Measurements from ENCODE around the gene NCAPD3. TPM values are rescaled to one million over a fixed set of nuclear protein-coding genes. Genes with fewer than 3 reads are reported as not detected.
"Not testable (repeated sequence)": the region's sequence is repeated elsewhere in the genome, so short reads cannot be mapped to it uniquely, and the experiment has no call there.

The NCAPD3 gene
- total RNA-seq, 1 experiment from 2014 or later, result 52.2 TPM

DNA sequence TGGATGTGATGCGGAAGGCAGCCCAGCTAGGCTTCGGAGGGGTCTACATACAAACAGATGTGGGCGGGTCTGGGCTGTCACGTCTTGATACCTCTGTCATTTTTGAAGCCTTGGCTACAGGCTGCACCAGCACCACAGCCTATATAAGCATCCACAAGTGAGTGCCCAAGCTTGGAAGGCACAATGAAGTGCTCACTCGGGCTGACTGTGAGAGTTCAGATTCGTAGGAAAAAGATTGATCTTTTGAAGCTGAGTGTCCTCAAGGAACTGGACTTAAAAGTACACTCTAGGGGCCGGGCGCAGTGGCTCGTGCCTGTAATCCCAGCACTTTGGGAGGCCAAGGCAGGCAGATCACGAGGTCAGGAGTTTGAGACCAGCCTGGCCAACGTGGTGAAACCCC lies 33.3 kb upstream of the NCAPD3 start:
- no peak overlapping the region for H3T11ph ChIP-seq (ENCODE audit: low read length)

DNA sequence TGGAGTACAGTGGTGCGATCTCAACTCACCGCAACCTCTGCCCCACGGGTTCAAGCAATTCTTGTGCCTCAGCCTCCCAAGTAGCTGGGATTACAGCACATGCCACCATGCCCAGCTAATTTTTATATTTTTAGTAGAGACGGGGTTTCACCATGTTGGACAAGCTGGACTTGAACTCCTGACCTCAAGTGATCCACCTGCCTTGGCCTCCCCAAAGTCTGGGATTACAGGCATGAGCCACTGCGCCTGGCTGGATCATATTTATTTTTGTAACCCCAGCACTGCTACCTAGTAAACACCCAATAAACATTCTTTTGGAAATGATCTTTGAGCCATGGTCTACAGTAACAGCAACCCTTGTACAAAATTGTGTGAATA lies 31.4 kb upstream of the NCAPD3 start:
- H3K27me3 ChIP-seq (ENCODE audit: insufficient read depth, low read length); H2BK5ac ChIP-seq (ENCODE audit: insufficient read length, low read length); H2BK120ac ChIP-seq (ENCODE audit: low read depth, low read length, poor library complexity, severe bottlenecking); H3K4me1 ChIP-seq (ENCODE audit: insufficient read depth, low read length); H4K8ac ChIP-seq (replicated peaks; ENCODE audit: insufficient read length, low read depth, low read length); H4K91ac ChIP-seq (ENCODE audit: insufficient read length, low read depth, low read length); H2BK12ac ChIP-seq (ENCODE audit: insufficient read length, low read depth, low read length); H3K79me1 ChIP-seq (ENCODE audit: insufficient read depth, low read depth, low read length, poor library complexity, severe bottlenecking); H2AK5ac ChIP-seq (ENCODE audit: insufficient read length, low read length); H3K9ac ChIP-seq (ENCODE audit: extremely low read depth, insufficient read length, low read length); H3K14ac ChIP-seq (ENCODE audit: insufficient read depth, low read length); H3K27ac Mint-ChIP-seq; H3K27ac ChIP-seq (ENCODE audit: insufficient read length, low read depth, low read length); H4K5ac ChIP-seq (ENCODE audit: insufficient read length, low read depth, low read length); H3K23me2 ChIP-seq (ENCODE audit: insufficient read length, low read depth, low read length, poor library complexity, severe bottlenecking); H3K27me3 Mint-ChIP-seq (ENCODE audit: low read depth); H3K9me3 Mint-ChIP-seq; DNase-seq; H3T11ph ChIP-seq (ENCODE audit: low read length); H2AFZ ChIP-seq (ENCODE audit: low read length); H4K20me1 ChIP-seq (ENCODE audit: control insufficient read depth, insufficient read depth, insufficient read length); H3K23ac ChIP-seq (ENCODE audit: insufficient read length, low read depth, low read length); H3K56ac ChIP-seq (ENCODE audit: insufficient read length, low read depth, low read length); H3K18ac ChIP-seq (ENCODE audit: insufficient read length, low read depth, low read length); H2BK20ac ChIP-seq (ENCODE audit: low read depth, low read length, poor library complexity, severe bottlenecking); H3K4me2 ChIP-seq (ENCODE audit: insufficient read depth, insufficient read length, low read length); H3K9me3 ChIP-seq (ENCODE audit: control insufficient read depth, low read depth, low read length); H3K4ac ChIP-seq (ENCODE audit: low read depth, low read length); H2BK15ac ChIP-seq (ENCODE audit: low read depth, low read length); H3K79me2 ChIP-seq (ENCODE audit: insufficient read depth, low read length); H3K4me3 Mint-ChIP-seq: not testable (repeated sequence)
- Mint-ChIP-seq H3K4me1 (peaks cover 23 to 26% of the 10 kb centered on the region in 2 experiments), H3K36me3 (ENCODE audit: insufficient read depth in 1 of 3, low read depth in 3 of 3) (peaks cover 25 to 39% (median 31%) of the 10 kb centered on the region in 3 experiments; a peak in 6 of 7 replicates)
- WGBS (ENCODE audit: extremely low coverage, insufficient read length, low lambda C conversion rate), result no CpG with 5 or more reads among the region's 5 CpGs

More for the DNA sequence above, 33.3 kb upstream of the NCAPD3 start:
- Histone ChIP-seq H3K27ac (ENCODE audit: insufficient read length, low read depth, low read length) (no peak overlapping the region), H3K79me1 (ENCODE audit: insufficient read depth, low read depth, low read length, poor library complexity, severe bottlenecking) (no peaks in the 10 kb centered on the region), H3K4me2 (ENCODE audit: insufficient read depth, insufficient read length, low read length) (no peak overlapping the region), H2BK5ac (ENCODE audit: insufficient read length, low read length) (no peak overlapping the region), H2BK20ac (ENCODE audit: low read depth, low read length, poor library complexity, severe bottlenecking) (no peak overlapping the region), H2BK12ac (ENCODE audit: insufficient read length, low read depth, low read length) (no peak overlapping the region), H3K14ac (ENCODE audit: insufficient read depth, low read length) (no peak overlapping the region), H3K9me3 (ENCODE audit: control insufficient read depth, low read depth, low read length) (no peaks in the 10 kb centered on the region), H3K9ac (ENCODE audit: extremely low read depth, insufficient read length, low read length) (no peak overlapping the region), H4K91ac (ENCODE audit: insufficient read length, low read depth, low read length) (no peak overlapping the region), H4K8ac (replicated peaks; ENCODE audit: insufficient read length, low read depth, low read length) (no peak overlapping the region), H3K23me2 (ENCODE audit: insufficient read length, low read depth, low read length, poor library complexity, severe bottlenecking) (peaks cover 3% of the 10 kb centered on the region), H2BK15ac (ENCODE audit: low read depth, low read length) (no peak overlapping the region), H2AFZ (ENCODE audit: low read length) (no peak overlapping the region), H3K56ac (ENCODE audit: insufficient read length, low read depth, low read length) (no peak overlapping the region), H3K23ac (ENCODE audit: insufficient read length, low read depth, low read length) (no peak overlapping the region), H3K27me3 (ENCODE audit: insufficient read depth, low read length) (no peaks in the 10 kb centered on the region), H3K79me2 (ENCODE audit: insufficient read depth, low read length) (no peaks in the 10 kb centered on the region), H3K18ac (ENCODE audit: insufficient read length, low read depth, low read length) (no peak overlapping the region), H3K4ac (ENCODE audit: low read depth, low read length) (no peak overlapping the region), H2AK5ac (ENCODE audit: insufficient read length, low read length) (no peak overlapping the region), H4K20me1 (ENCODE audit: control insufficient read depth, insufficient read depth, insufficient read length) (no peaks in the 10 kb centered on the region), H2BK120ac (ENCODE audit: low read depth, low read length, poor library complexity, severe bottlenecking) (no peak overlapping the region), H3K4me1 (ENCODE audit: insufficient read depth, low read length) (no peaks in the 10 kb centered on the region), H4K5ac (ENCODE audit: insufficient read length, low read depth, low read length) (no peak overlapping the region)
- no peak overlapping the region for H3K4me3 Mint-ChIP-seq
- peaks cover 13 to 16% of the 10 kb centered on the region in 2 experiments for H3K4me1 Mint-ChIP-seq
- H3K9me3 Mint-ChIP-seq, result no peaks in the 10 kb centered on the region
- DNase-seq, result no peak
- H3K27ac Mint-ChIP-seq, result no peak overlapping the region; a peak in 1 of 7 replicates
- no CpG with 5 or more reads among the region's 11 CpGs for WGBS (ENCODE audit: extremely low coverage, insufficient read length, low lambda C conversion rate)
- TF ChIP-seq, protein P1, sequence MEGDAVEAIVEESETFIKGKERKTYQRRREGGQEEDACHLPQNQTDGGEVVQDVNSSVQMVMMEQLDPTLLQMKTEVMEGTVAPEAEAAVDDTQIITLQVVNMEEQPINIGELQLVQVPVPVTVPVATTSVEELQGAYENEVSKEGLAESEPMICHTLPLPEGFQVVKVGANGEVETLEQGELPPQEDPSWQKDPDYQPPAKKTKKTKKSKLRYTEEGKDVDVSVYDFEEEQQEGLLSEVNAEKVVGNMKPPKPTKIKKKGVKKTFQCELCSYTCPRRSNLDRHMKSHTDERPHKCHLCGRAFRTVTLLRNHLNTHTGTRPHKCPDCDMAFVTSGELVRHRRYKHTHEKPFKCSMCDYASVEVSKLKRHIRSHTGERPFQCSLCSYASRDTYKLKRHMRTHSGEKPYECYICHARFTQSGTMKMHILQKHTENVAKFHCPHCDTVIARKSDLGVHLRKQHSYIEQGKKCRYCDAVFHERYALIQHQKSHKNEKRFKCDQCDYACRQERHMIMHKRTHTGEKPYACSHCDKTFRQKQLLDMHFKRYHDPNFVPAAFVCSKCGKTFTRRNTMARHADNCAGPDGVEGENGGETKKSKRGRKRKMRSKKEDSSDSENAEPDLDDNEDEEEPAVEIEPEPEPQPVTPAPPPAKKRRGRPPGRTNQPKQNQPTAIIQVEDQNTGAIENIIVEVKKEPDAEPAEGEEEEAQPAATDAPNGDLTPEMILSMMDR (conservative IDR thresholded peaks at IDR 0.05), result no peak
- H3K36me3 Mint-ChIP-seq (ENCODE audit: insufficient read depth in 1 of 3, low read depth in 3 of 3), result peaks cover 32 to 47% (median 37%) of the 10 kb centered on the region in 3 experiments; a peak in 6 of 7 replicates
- no peaks in the 10 kb centered on the region for H3K27me3 Mint-ChIP-seq (ENCODE audit: low read depth)
